GM23248 (cell line): ENCODE measurements around the gene RGS9. TPM values are rescaled to one million over a fixed set of nuclear protein-coding genes. Genes with fewer than 3 reads are reported as not detected.

ENCODE experiments used
- DNase-seq: peaks from one replicate; pipeline ENCODE4 v3.0.0-alpha.2; 2015
- H2AFZ ChIP-seq: fragments of 200-600 bp; sonication (generic); 2 replicates; pipeline ENCODE4 v1.6.1; 2016; ENCODE audit warnings: antibody characterized with exemption
- H3F3A ChIP-seq: fragments of 200-600 bp; sonication (generic); 2 replicates; pipeline ENCODE4 v1.6.1; 2016; ENCODE audit warnings: mild to moderate bottlenecking, antibody characterized with exemption, mixed run types; ENCODE audit not compliant: insufficient read depth
- H3K27ac ChIP-seq: fragments of 200-600 bp; sonication (generic); 2 replicates; pipeline ENCODE4 v1.5.1; 2016; ENCODE audit warnings: mild to moderate bottlenecking
- H3K27me3 ChIP-seq: fragments of 200-600 bp; sonication (generic); replicated peaks from 2 replicates; pipeline ENCODE4 v1.6.1; 2016; ENCODE audit warnings: mild to moderate bottlenecking; ENCODE audit not compliant: insufficient read depth
- H3K36me3 ChIP-seq: fragments of 200-600 bp; sonication (generic); 2 replicates; pipeline ENCODE4 v1.6.1; 2016; ENCODE audit warnings: low read depth, mild to moderate bottlenecking
- H3K4me1 ChIP-seq: fragments of 200-600 bp; sonication (generic); 2 replicates; pipeline ENCODE4 v1.6.1; 2016; ENCODE audit warnings: mild to moderate bottlenecking; ENCODE audit not compliant: insufficient read depth
- H3K4me2 ChIP-seq: fragments of 200-600 bp; sonication (generic); one replicate; pipeline ENCODE4 v1.6.1; 2016; ENCODE audit warnings: mild to moderate bottlenecking; ENCODE audit not compliant: unreplicated experiment
- H3K4me3 ChIP-seq: fragments of 200-600 bp; sonication (generic); 2 replicates; pipeline ENCODE4 v1.5.1; 2016; ENCODE audit warnings: mild to moderate bottlenecking
- H3K79me2 ChIP-seq: fragments of 200-600 bp; sonication (generic); 2 replicates; pipeline ENCODE4 v1.6.1; 2016; ENCODE audit warnings: mild to moderate bottlenecking; ENCODE audit not compliant: insufficient read depth
- H3K9ac ChIP-seq: fragments of 200-600 bp; sonication (generic); 2 replicates; pipeline ENCODE4 v1.6.1; 2016; ENCODE audit warnings: mild to moderate bottlenecking
- H3K9me2 ChIP-seq: fragments of 200-600 bp; sonication (generic); 2 replicates; pipeline ENCODE4 v1.6.1; 2016; ENCODE audit warnings: mixed run types, mild to moderate bottlenecking, moderate library complexity; ENCODE audit not compliant: insufficient read depth
- H3K9me3 ChIP-seq: fragments of 200-600 bp; sonication (generic); one replicate; pipeline ENCODE4 v1.6.1; 2017; ENCODE audit warnings: low read depth
- H4K20me1 ChIP-seq: fragments of 200-600 bp; sonication (generic); 2 replicates; pipeline ENCODE4 v1.6.0; 2016; ENCODE audit not compliant: insufficient read depth
- EZH2 ChIP-seq: fragments of 200-600 bp; sonication (generic); IDR thresholded peaks from 2 replicates; pipeline ENCODE4 v1.6.1; 2018; ENCODE audit warnings: antibody characterized with exemption, mild to moderate bottlenecking; ENCODE audit not compliant: insufficient read depth, poor library complexity, severe bottlenecking
- EZH2phosphoT487 ChIP-seq: fragments of 200-600 bp; sonication (generic); IDR thresholded peaks from 2 replicates; pipeline ENCODE4 v1.6.1; 2018; ENCODE audit warnings: antibody characterized with exemption, moderate library complexity, mild to moderate bottlenecking, low read depth; ENCODE audit not compliant: insufficient read depth
- WGBS, 2 experiments: methylation state at CpG; one replicate each; pipeline ENCODE4 v1.1.6; 2015 to 2017; ENCODE audit warnings: low lambda C conversion rate in 2 of 2, low coverage in 1 of 2; ENCODE audit errors: missing lambda C conversion rate in 2 of 2; 5-methylcytosine and 5-hydroxymethylcytosine counted together
- in situ Hi-C: fragments of 300-500 bp; cut with MboI; formaldehyde crosslinking; loops from 2 replicates; pipeline ENCODE4 v1.15.0; 2020
- polyA plus RNA-seq: library from polyadenylated mRNA; unstranded; fragments of >200 nt; fragmentation: Nextera tagmentation; extraction: Ambion mirVana; gene quantifications from 2 replicates; pipeline ENCODE4 v1.2.1, GENCODE V29; 2016
- total RNA-seq: library from RNA; depleted of rRNA; stranded (reverse); fragments of >200 nt; shearing (Covaris generic); gene quantifications from 2 replicates; pipeline ENCODE4 v1.2.3, GENCODE V29; 2014

Gene RGS9
- total and polyA plus RNA-seq, 2 experiments from 2014 or later = 0.43 TPM; not detected in 1

- TF ChIP-seq EZH2 (no peak), EZH2phosphoT487 (no peak)
- in situ Hi-C loops = loop anchor here (10.0 kb wide), 1 partner anchor 60 kb away; no protein-coding TSS in a partner anchor
- Histone ChIP-seq H3K36me3 (no peaks in the 10 kb centered on the region), H3K4me3 (no peak overlapping the region), H3K9me3 (no peaks in the 10 kb centered on the region), H4K20me1 (no peaks in the 10 kb centered on the region), H3K4me1 (no peaks in the 10 kb centered on the region; the same call in 1 of the 2 replicates), H3K27ac (no peak overlapping the region), H3K4me2 (no peak overlapping the region), H3K27me3 (0 out of 2 replicates have a peak, but pooled peaks cover 9% of the 10 kb centered on the region), H2AFZ (no peak overlapping the region), H3F3A (no peaks in the 10 kb centered on the region), H3K9me2 (no peaks in the 10 kb centered on the region), H3K79me2 (no peaks in the 10 kb centered on the region), H3K9ac (no peak overlapping the region)
- no peak for DNase-seq
- WGBS, 2 experiments = 50% methylated on average over 4 of the region's 4 CpGs
Measured at GRCh38 chr17:65185062-65185461, 47.9 kb downstream of the RGS9 start.

- in situ Hi-C loops = loop anchor here (10.0 kb wide), 1 partner anchor 61 kb away; no protein-coding TSS in a partner anchor
- Histone ChIP-seq H3K9me3 (no peaks in the 10 kb centered on the region), H2AFZ (no peak overlapping the region), H3K4me2 (no peak overlapping the region), H3K27me3 (0 out of 2 replicates have a peak, but pooled peaks cover 9% of the 10 kb centered on the region), H3K36me3 (no peaks in the 10 kb centered on the region), H3K9me2 (no peaks in the 10 kb centered on the region), H3K4me3 (no peak overlapping the region), H3K79me2 (no peaks in the 10 kb centered on the region), H3F3A (peaks cover 4% of the 10 kb centered on the region; the same call in 1 of the 2 replicates), H3K9ac (no peak overlapping the region), H3K27ac (no peak overlapping the region), H3K4me1 (no peaks in the 10 kb centered on the region; the same call in 1 of the 2 replicates), H4K20me1 (no peaks in the 10 kb centered on the region; the same call in 1 of the 2 replicates)
- DNase-seq = no peak
- no peak for TF ChIP-seq EZH2
- no peak for TF ChIP-seq EZH2phosphoT487
- WGBS, 2 experiments = 74 to 79% methylated on average over 13 of the region's 13 CpGs
Measured at GRCh38 chr17:65185668-65186382, 48.7 kb downstream of the RGS9 start.

- no peaks in the 10 kb centered on the region for H3K9me2 ChIP-seq
- no peaks in the 10 kb centered on the region for H3K36me3 ChIP-seq
- no peak overlapping the region for H2AFZ ChIP-seq
- no peak overlapping the region for H3K9ac ChIP-seq
- TF ChIP-seq EZH2phosphoT487 (no peak), EZH2 (no peak)
- WGBS, 2 experiments = 53 to 62% methylated on average over 6 of the region's 6 CpGs
- H3K4me1 ChIP-seq = peaks cover 16% of the 10 kb centered on the region
- peak; percentile 55 for DNase-seq
- H3F3A ChIP-seq = peaks cover 25% of the 10 kb centered on the region
- no peaks in the 10 kb centered on the region for H3K27me3 ChIP-seq
- H3K4me2 ChIP-seq = no peak overlapping the region
- H3K27ac ChIP-seq = 0 out of 2 replicates have a peak overlapping the region, but pooled peaks have one; percentile 0
- H3K4me3 ChIP-seq = no peak overlapping the region
- in situ Hi-C loops = no loop called here
- no peaks in the 10 kb centered on the region; the same call in 1 of the 2 replicates for H4K20me1 ChIP-seq
- no peaks in the 10 kb centered on the region for H3K79me2 ChIP-seq
- H3K9me3 ChIP-seq = no peaks in the 10 kb centered on the region
Measured at GRCh38 chr17:65190467-65191097, 53.4 kb downstream of the RGS9 start.

GRCh38 chr17:65191811-65192740 lies 54.9 kb downstream of the RGS9 start:
- Histone ChIP-seq H3F3A (peaks cover 25% of the 10 kb centered on the region), H3K9ac (peak overlapping the region; percentile 27), H3K27ac (peak overlapping the region; percentile 66), H3K4me1 (peaks cover 16% of the 10 kb centered on the region), H3K27me3 (no peaks in the 10 kb centered on the region), H3K36me3 (no peaks in the 10 kb centered on the region), H3K9me3 (no peaks in the 10 kb centered on the region), H2AFZ (no peak overlapping the region), H3K4me2 (peak overlapping the region; percentile 69), H3K79me2 (no peaks in the 10 kb centered on the region), H3K4me3 (peak overlapping the region; percentile 7; the same call in 1 of the 2 replicates), H4K20me1 (no peaks in the 10 kb centered on the region; the same call in 1 of the 2 replicates), H3K9me2 (no peaks in the 10 kb centered on the region)
- in situ Hi-C loops = no loop called here
- TF ChIP-seq EZH2 = no peak
- DNase-seq = peak; percentile 82
- WGBS, 2 experiments = 42% methylated on average over 8 of the region's 8 CpGs
